Measurements from ENCODE around the gene CTTNBP2. TPM values are rescaled to one million over a fixed set of nuclear protein-coding genes. Genes with fewer than 3 reads are reported as not detected.

The CTTNBP2 gene
- total and polyA plus RNA-seq, 2 donors (not counting 1 experiment from before 2014, with no cell fraction given): 0.04 to 0.27 TPM

DNA sequence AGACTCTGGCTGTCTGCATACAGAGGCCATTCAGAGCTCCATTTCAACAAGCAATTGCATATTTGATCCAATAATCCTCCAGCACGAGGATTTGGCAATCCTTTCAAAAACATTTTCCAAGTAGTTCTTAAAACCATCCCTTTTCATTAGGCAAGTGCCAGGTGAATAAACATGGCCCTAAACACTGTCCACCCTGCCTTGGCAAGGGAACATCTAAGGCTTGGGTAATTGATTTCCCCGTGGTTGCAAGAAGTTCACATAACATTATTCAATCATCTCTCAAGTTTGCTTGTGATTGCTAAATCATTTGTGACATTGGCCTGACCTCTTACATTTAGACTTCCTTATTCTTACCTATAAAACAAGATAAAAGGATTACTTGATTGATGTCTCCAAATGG, 175.2 kb downstream of the CTTNBP2 start:
- H3K9me3 ChIP-seq (ENCODE audit: control extremely low read depth in 1 of 3, control insufficient read depth in 2 of 3, insufficient read depth in 1 of 3, low read length in 2 of 3): no peaks in the 10 kb centered on the region
- POLR2A ChIA-PET: no interaction called here
- no peak for ATAC-seq (ENCODE audit: low read depth)
- no peaks in the 10 kb centered on the region for H3K27me3 Mint-ChIP-seq
- H4K20me1 ChIP-seq (ENCODE audit: control insufficient read depth, insufficient read depth, low read length, poor library complexity, severe bottlenecking): no peaks in the 10 kb centered on the region
- no peaks in the 10 kb centered on the region for H3K4me1 Mint-ChIP-seq
- no peaks in the 10 kb centered on the region for H3K9me3 Mint-ChIP-seq (ENCODE audit: insufficient read depth)
- no peaks in the 10 kb centered on the region for H3K36me3 ChIP-seq (replicated peaks in 1 of 2; ENCODE audit: control extremely low read depth in 1 of 2, control insufficient read depth in 1 of 2, extremely low read depth in 1 of 2, insufficient read depth in 2 of 2, low read length in 1 of 2)
- H3K27ac Mint-ChIP-seq: no peak overlapping the region
- no peak overlapping the region for H3K4me2 ChIP-seq (replicated peaks; ENCODE audit: low read depth, low read length, poor library complexity, severe bottlenecking)
- no peaks in the 10 kb centered on the region for H3K27me3 ChIP-seq (replicated peaks in 1 of 4; ENCODE audit: control extremely low read depth in 1 of 4, control insufficient read depth in 3 of 4, insufficient read depth in 4 of 4, low read length in 3 of 4)
- intact Hi-C loops (cut with micrococcal nuclease): no loop called here
- no peak for DNase-seq
- no peak overlapping the region for H3K4me3 Mint-ChIP-seq
- no peaks in the 10 kb centered on the region for H3K4me1 ChIP-seq (ENCODE audit: control insufficient read depth in 2 of 2, insufficient read depth in 2 of 2, low read length in 2 of 2)
- no peak overlapping the region for H3K27ac ChIP-seq (ENCODE audit: low read length in 2 of 2)
- no peak for TF ChIP-seq EZH2 (IDR thresholded peaks at IDR 0.05; ENCODE audit: borderline replicate concordance, insufficient read depth, low read depth, low read length, poor library complexity, severe bottlenecking)
- H3K79me2 ChIP-seq (ENCODE audit: control insufficient read depth, insufficient read depth, low read length): no peaks in the 10 kb centered on the region
- no peak overlapping the region for H3K4me3 ChIP-seq (ENCODE audit: control extremely low read depth in 1 of 5, extremely low read depth in 1 of 5, insufficient read depth in 1 of 5, low read depth in 2 of 5, low read length in 4 of 5)
- H2AFZ ChIP-seq (ENCODE audit: insufficient read depth, low read depth, low read length, poor library complexity, severe bottlenecking): no peak overlapping the region
- WGBS (ENCODE audit: insufficient coverage): 100% methylated on average over 1 of the region's 2 CpGs
- no peak overlapping the region for H3K9ac ChIP-seq (ENCODE audit: low read length)
- CTCF ChIA-PET: no interaction called here

GRCh38 chr7:117692338-117692737, 180.9 kb downstream of the CTTNBP2 start:
- ChIA-PET CTCF (no interaction called here), POLR2A (no interaction called here)
- no peak overlapping the region for H3K9ac ChIP-seq (ENCODE audit: low read length)
- H3K4me1 ChIP-seq (ENCODE audit: control insufficient read depth in 2 of 2, insufficient read depth in 2 of 2, low read length in 2 of 2): no peaks in the 10 kb centered on the region
- TF ChIP-seq EZH2 (IDR thresholded peaks at IDR 0.05; ENCODE audit: borderline replicate concordance, insufficient read depth, low read depth, low read length, poor library complexity, severe bottlenecking): no peak
- TF ChIP-seq, protein P1, sequence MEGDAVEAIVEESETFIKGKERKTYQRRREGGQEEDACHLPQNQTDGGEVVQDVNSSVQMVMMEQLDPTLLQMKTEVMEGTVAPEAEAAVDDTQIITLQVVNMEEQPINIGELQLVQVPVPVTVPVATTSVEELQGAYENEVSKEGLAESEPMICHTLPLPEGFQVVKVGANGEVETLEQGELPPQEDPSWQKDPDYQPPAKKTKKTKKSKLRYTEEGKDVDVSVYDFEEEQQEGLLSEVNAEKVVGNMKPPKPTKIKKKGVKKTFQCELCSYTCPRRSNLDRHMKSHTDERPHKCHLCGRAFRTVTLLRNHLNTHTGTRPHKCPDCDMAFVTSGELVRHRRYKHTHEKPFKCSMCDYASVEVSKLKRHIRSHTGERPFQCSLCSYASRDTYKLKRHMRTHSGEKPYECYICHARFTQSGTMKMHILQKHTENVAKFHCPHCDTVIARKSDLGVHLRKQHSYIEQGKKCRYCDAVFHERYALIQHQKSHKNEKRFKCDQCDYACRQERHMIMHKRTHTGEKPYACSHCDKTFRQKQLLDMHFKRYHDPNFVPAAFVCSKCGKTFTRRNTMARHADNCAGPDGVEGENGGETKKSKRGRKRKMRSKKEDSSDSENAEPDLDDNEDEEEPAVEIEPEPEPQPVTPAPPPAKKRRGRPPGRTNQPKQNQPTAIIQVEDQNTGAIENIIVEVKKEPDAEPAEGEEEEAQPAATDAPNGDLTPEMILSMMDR (IDR thresholded peaks at IDR 0.05): no peak
- no peaks in the 10 kb centered on the region for H3K27me3 ChIP-seq (replicated peaks in 1 of 4; ENCODE audit: control extremely low read depth in 1 of 4, control insufficient read depth in 3 of 4, insufficient read depth in 4 of 4, low read length in 3 of 4)
- no peak overlapping the region for H2AFZ ChIP-seq (ENCODE audit: insufficient read depth, low read depth, low read length, poor library complexity, severe bottlenecking)
- ATAC-seq (ENCODE audit: low read depth) (no peak), DNase-seq (no peak)
- H3K4me3 ChIP-seq (ENCODE audit: control extremely low read depth in 1 of 5, extremely low read depth in 1 of 5, insufficient read depth in 1 of 5, low read depth in 2 of 5, low read length in 4 of 5): no peak overlapping the region
- Mint-ChIP-seq H3K4me1 (no peaks in the 10 kb centered on the region), H3K9me3 (ENCODE audit: insufficient read depth) (no peaks in the 10 kb centered on the region), H3K27ac (no peak overlapping the region), H3K27me3 (no peaks in the 10 kb centered on the region), H3K4me3 (no peak overlapping the region)
- WGBS (ENCODE audit: insufficient coverage): 83% methylated on average over 1 of the region's 7 CpGs
- H3K9me3 ChIP-seq (ENCODE audit: control extremely low read depth in 1 of 3, control insufficient read depth in 2 of 3, insufficient read depth in 1 of 3, low read length in 2 of 3): no peaks in the 10 kb centered on the region
- no peak overlapping the region for H3K4me2 ChIP-seq (replicated peaks; ENCODE audit: low read depth, low read length, poor library complexity, severe bottlenecking)
- H4K20me1 ChIP-seq (ENCODE audit: control insufficient read depth, insufficient read depth, low read length, poor library complexity, severe bottlenecking): no peaks in the 10 kb centered on the region
- H3K27ac ChIP-seq (ENCODE audit: low read length in 2 of 2): no peak overlapping the region
- intact Hi-C loops (cut with micrococcal nuclease): no loop called here
- H3K36me3 ChIP-seq (replicated peaks in 1 of 2; ENCODE audit: control extremely low read depth in 1 of 2, control insufficient read depth in 1 of 2, extremely low read depth in 1 of 2, insufficient read depth in 2 of 2, low read length in 1 of 2): no peaks in the 10 kb centered on the region
- H3K79me2 ChIP-seq (ENCODE audit: control insufficient read depth, insufficient read depth, low read length): no peaks in the 10 kb centered on the region
